Activated CD4-positive, alpha-beta T cell treated with anti-CD3 and anti-CD28 coated beads, Interleukin-2, amount 50 U/mL, for 16 hours (primary cell): ENCODE measurements around the gene NXPE2.
"Not testable (repeated sequence)": the region's sequence is repeated elsewhere in the genome, so short reads cannot be mapped to it uniquely, and the experiment has no call there.

Experiments
- DNase-seq: peaks from one replicate; pipeline ENCODE4 v3.0.0-alpha.2; 2020

NXPE2 gene

DNA sequence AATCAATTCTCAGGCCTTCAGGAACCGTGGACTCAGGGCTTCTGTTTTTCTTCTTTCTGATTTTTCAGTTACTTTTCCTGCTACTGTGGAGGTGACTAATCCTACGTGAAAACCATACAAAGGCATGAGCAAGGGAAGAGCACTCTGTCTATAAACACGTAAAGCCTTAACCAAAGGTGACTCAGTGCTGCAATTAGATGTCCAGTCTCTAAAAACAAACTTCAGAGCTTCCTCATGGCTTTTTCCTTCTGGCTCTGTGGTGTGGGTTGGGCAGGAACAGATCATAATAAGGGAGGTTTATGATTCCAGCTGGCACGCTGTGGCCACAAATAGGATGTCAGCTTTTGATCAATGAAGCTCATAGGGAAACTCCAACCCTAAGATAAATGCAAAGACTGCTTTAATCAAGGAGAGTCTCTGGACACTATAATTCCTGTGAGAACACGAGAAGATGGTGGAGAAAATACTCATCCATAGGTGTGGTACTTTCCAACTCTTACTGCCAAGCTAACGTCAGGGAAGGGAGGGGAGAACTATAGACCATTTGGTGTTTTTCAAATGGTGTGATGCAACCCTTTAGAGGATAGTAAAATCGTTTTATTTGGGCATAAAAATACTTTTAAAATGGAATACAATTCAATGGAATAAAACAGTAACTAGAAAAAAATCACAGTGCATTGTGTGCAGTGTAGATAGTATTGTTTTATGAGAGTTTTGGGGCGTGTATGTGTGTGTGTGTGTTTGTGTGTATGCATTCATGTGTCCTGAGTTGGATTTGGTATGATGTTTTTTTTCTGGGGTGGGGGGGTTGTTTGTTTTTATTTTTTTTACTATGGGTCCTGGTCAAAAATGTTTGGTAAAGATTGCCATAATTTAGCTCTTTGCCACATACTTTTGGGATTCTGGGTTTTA is at the start of gene NXPE2:
Gene NXPE2 (plus strand): TSS at position 403 of the 912 bp plus-strand sequence. CDS start 49 bp downstream, at position 452.
- no peak for DNase-seq

DNA sequence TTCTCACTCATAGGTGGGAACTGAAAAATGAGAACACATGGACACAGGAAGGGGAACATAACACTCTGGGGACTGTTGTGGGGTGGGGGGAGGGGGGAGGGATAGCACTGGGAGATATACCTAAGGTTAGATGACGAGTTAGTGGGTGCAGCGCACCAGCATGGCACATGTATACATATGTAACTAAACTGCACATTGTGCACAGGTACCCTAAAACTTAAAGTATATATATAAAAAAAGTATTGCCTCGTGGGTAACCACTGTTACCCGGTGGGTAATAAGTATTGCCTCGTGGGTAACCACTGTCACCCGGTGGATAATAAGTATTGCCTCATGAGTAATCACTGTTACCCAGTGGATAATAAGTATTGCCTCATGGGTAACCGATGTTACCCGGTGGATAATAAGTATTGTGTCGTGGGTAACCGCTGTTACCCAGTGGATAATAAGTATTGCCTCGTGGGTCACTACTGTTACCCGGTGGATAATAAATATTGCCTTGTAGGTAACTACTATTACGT is 46.8 kb upstream of the NXPE2 start:
- DNase-seq: not testable (repeated sequence)

DNA sequence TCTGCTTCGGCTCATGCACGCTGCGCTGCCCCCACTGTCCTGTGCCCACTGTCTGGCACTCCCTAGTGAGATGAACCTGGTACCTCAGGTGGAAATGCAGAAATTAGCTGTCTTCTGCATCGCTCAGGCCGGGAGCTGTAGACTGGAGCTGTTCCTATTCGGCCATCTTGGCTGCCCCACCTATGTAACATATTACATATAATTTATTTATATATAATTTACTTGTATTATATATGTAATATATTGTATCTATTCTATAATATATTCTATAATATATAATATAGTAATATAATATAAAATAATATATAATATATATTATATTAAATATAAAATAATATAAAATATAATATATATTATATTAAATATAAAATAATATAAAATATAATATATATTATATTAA is 38.9 kb upstream of the NXPE2 start:
- not testable (repeated sequence) for DNase-seq

DNA sequence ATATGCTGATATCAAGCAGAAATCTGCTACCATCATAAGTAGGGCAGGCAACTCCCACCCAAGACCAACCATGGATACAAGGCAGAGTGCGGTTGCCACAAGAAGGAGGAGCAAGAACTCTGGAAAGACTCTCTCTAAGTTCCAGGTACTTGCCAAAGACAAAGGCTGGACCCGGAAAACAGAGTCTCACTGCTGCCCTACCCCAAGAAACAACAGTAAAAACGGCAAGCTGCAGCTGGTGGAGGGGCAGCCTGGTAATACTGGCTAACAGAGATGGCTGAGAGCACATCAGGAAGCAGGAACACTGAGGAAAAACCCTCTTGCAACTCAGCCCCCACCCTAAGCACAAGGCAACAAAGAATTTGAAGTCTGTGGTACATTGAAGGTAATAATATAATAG is 27.7 kb upstream of the NXPE2 start:
- DNase-seq: no peak

DNA sequence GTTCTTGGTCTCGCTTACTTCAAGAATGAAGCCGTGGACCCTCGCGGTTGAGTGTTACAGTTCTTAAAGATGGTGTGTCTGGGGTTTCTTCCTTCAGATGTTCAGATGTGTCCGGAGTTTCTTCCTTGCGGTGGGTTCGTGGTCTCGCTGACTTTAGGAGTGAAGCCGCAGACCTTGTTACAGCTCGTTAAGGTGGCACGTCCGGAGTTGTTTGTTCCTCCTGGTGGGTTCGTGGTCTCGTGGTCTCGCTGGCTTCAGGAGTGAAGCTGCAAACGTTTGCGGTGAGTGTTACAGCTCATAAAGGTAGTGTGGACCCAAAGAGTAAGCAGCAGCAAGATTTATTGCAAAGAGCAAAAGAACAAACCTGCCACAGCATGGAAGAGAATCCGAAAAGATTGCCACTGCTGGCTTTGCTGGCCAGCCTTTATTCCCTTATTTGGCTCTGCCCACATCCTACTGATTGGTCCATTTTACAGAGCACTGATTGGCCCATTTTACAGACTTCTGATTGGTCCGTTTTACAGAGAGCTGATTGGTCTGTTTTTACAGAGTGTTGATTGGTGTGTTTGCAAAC is 27.1 kb upstream of the NXPE2 start:
- DNase-seq: no peak

DNA sequence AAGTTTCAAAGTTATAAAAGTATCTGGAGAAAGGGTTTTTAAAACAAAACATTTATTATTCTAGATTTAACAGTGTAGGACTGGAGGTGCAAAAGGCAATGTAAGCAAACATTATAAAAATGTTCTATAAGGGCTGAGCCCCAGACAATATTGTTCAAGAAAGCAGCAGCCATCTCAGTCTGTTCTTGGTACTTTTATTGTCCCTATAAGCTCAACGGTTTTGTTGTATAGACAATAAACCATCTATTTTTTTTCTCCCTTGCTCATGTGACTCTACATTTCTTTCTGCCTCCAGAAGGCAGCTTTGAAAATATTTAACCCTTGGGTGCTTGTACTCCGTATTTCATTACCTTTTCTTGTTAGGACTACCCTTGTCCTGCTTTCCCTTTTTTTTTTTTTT is 25.2 kb upstream of the NXPE2 start:
- DNase-seq: no peak

DNA sequence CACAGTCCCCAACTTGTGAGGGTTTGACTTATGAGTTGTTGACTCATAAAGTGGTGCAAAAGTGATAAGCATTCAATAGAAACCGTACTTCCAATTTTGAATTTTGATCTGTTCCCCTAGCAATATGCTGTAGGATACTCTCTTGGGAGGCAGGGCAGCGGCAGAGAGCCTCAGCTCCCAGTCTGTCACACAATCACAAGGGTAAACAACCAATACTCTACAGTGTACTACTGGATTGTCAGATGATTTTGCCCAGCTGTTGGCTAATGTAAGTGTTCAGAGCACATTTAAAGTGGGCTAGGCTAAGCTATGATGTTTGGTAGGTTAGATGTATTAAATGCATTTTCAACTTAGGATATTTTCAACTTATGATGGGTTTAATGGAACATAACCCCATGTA is 13.7 kb upstream of the NXPE2 start:
- no peak for DNase-seq

DNA sequence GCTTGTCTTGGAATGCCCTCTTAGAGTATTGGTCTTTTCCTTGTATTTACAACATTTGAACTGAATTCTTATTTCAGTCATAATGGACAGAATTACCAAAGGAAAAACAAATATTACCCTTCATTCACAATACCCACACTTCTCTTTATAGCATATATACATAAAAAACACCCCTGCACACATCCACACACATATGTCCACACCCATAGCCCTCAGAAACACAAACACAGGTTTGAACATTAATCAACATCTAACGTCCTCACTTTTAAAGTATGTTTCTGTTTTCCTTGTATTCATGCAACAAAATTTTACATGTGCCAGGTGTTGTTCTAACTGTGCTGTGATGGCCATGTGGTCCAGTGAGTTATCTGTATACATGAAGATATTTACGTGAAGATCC is 11.6 kb upstream of the NXPE2 start:
- no peak for DNase-seq

DNA sequence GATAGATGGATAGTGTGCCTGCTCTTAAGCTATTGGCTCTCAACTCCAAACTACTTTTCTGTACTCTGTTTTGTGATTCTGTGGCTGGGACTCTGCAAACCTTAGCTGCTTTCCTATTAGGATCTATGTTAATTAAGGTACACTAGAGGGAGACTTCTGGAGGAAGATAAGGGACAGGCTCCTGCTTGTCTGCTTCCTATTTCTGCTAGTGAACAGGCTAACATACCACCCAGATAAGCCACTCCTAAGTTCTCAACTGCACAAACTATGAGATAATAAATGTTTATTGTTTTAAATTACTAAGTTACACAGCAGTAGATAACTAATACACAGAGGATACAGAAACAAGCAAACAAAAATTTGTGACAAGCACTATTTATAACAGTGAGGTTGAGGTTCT is 10.2 kb upstream of the NXPE2 start:
- DNase-seq: no peak

DNA sequence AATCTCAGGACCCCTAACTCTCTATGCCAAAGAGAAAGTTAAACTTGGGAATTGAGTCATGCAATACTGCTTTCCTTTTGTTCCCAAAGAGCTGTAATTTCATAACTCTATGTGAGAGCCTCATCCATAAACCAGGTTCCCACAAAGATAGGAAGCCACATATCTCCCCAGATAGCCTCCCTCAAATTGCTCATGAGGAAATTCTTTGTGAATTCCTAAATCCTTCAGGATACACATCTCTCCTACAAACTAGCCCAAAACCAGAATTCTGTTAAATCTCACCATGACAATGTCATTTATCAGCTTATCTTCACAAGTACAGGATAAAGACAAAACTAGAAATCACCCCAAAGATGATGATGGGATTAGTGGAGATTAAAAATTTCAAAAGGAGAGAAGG is 4.7 kb upstream of the NXPE2 start:
- DNase-seq: no peak

DNA sequence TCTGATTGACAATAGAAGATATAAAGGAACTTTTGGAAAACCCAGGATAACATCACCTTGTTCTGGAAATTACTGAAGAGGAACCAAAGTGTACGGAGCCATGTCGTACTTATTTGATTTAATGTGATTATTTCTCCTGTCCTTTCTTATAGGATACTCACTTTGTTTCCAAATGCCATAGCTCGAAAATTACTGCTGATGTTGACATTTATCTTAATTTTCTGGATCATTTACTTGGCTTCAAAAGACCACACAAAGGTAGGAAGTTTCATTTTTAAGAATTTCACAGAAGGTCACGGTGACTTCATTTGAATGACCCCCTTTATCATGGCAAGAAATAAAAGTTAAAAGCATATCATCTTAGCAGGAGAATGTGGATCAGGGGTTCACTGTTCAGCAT is 1.2 kb downstream of the NXPE2 start:
- DNase-seq: no peak

DNA sequence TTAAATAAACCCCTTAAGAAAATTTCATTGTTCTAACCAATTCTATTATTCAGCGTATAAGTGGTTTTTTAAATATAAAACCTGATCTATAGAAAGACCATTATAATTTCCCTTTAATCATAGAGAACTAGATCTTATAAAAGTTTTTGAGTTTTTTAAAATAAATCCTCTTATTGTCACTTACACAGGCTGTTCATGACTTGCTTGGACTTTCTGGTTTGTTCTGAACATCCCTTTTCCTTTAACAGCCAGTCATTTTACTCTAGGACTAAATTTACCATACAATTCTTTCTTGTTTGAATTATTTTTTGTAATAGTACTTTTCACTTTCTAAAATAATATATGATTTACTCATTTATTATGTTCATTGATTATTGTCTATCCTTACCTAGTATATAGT is 4.7 kb downstream of the NXPE2 start:
- DNase-seq: no peak

DNA sequence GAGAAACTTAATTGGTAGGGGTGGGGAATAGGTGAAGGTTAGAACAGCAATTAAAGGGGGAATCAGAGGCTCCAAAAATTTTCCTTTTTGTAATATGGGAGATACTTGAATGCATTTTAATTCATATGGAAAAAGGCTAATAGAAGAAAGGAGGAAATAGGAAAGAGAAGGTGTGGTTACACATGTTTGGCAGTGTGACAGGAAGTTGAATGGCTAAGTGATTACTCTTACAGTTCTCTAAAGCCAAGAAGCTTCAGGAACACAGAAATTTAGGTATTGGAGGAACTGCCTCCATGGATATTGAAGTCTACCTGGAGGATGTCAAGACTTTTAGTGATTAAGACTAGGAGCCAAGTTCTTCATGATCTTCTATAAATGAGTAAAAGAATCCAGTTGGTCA is 6.3 kb downstream of the NXPE2 start:
- no peak for DNase-seq

DNA sequence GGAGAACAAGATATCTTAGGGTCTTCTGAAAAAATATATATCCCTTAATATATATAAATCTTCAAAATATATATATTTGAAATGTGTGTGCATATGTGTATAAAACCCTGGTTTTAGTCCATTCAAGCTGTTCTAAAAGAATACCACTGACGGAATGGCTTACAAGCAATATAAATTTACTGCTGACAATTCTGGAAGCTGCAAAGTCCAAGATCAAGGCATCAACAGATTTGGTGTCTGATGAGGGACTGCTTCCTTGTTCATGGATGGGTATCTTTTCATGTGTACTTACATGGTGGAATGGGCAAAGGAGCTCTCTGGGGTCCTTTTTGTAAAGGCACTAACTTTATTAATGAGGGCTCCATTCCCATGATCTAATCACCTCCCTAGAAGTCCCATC is 6.8 kb downstream of the NXPE2 start:
- DNase-seq: no peak

DNA sequence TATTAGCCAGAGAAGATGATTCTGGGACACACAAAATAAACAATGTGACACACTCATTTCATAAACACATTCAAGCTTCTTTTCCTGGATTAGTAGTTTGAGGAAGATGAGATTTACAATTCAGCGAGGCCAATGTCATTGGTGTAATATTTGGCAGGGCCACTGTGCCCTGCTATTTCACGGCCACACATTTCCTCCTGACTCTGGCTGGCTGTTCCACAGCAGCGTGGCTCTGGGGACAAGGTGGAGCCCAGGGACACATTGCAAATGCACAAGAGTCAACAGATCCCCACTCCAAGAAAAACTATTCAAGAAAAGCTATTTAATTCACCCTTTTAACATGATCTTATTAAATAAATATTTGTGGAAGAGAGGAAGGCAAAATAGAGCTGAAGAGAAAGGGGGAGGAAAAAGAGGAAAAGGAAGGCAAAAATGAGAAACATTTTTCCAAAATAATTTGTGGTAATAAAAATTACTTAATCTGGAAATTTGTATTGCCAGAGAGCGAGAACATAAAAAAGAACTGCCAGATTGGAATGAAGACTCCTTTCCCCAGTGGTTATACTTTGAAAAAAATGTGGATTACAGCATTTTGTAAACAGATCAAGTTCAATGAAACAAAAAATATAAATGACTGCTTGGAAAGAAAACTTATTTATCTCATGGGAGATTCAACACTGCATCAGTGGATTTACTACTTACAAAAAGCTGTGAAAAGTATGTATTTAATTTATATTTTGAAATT is 27.1 kb downstream of the NXPE2 start:
- DNase-seq: no peak

DNA sequence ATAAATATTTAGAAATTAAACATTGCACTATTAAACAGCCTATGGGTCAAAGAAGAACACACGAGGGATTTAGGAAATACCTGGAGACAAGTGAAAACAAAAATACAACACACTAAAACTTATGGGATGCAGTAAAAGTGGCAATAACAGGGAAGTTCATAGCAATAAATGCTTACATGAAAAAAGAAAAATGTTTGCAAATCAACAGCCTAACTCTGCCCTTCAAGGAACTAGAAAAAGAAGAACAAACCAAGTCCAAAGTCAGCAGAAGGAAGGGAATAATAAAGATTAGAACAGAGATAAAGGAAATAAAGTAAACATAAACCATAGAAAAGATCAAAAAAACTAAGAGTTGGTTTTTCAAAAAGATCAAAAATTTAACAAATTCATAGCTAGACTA is 31.6 kb downstream of the NXPE2 start:
- no peak for DNase-seq

DNA sequence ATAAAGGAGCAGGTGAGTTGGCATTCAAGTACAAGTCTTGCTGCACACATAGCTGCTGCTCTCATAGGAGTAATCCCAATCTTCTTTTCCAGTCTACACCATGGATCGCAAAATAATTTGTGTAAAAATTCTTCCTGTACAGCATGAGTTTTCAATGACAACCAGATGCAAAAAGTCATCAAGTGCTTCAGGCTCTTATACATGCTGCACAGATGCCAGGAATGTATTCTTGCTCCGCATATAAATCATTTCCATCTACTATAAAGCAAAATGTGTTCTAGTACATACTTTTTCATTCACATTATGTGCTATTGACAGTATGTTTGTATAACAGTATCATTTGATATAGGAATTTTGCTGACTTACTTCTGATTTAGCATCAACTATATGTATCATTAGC is 35.4 kb downstream of the NXPE2 start:
- no peak for DNase-seq

DNA sequence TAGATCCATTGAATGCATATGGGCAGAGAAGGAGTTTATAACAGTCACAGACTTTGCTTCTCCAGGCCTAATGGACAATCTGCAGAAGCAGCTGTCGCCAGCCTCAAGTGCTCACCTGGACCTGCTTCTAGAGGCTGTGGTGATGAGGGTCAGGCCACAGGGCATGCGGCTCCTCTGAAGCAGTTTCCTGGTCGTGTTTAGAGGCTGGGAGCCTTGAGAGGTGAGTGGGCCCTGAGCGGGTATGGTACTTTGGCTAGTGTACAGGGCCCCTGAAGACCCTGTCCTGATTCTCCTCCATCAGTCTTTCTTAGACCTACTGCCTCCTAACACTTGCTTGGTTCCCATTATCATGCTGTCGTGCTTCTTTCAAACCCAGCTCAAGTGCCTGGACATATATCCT is 41.2 kb downstream of the NXPE2 start:
- DNase-seq: no peak

DNA sequence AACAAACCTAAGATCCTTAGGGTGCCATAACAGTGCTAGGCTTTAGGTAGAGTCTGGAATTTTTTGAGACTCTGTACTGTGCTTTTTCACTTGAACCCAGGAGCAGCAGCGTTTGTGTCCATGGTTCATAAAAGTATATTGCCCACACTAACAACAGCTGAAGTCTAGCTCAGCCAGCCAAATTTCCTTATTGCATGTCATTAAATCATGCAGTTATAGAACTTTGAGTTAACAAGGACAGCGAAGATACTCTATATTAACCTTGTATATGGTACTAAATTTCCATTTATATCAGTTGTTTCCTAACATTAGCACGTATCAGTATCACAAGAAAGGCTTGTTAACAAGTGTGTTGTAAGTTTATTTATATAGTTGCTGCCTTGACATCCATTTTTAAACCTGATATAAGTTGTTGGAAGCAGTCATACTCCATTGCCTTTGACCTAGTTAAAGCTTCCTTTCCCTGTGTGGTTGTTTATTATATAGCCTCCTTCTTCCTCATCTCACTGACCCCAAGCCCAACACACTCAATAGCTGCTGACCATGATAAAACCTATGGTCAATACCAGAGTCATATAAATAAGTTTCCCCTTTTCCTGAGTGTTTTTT is 46.7 kb downstream of the NXPE2 start:
- DNase-seq: no peak

DNA sequence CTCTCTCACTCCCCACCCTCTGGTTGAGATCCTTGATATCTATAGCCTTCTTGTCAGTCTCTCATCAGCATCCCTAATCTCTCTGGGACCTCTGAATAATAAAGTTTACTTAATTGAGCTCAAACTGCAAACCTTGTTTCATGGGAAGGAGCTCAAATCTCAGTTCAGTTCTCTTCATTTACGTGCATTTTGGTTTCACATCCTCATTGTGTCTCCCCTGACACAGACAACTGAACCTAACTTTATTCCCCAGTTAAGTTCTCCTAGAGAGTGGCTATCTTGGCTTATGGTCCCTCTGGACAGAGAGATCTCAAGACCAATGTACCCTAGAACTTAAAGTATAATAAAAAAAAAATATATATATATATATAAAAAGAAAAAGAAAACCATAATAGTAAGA is 47.3 kb downstream of the NXPE2 start:
- DNase-seq: no peak

DNA sequence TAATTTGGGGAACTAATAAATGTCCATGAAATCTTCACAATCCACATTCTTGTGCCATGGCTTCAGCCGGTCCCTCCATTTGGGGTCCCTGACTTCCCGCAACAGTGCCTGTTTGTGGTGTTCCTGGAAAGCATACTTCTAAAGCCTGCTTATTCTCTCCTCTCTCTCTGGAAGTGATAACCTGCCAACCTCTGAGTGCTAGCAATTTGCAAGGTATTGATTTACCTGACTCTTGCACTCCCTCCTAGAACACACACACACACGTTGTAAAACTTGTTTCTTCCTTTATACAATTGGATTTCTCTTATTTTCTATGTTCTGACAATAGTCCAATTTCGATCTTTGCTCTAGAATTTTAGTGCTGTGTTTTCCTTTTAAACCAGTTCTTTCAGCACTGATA is 58.5 kb downstream of the NXPE2 start:
- DNase-seq: no peak

DNA sequence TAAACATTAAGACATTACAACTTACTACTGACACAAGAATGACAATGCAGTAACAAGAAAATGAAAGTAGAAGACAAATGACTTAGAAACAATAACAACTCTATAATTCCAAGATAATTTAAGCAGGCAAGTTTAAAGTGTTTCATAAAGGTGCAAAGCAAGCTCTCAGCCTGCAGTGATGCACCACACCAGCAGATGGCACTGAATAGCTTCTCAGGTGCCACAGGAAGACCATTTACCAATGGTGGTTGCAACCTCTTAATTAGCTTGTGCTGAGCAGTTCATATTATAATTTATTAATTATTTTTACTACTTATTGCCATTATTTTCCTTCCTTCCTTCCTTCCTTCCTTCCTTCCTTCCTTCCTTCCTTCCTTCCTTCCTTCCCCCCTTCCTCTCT is 60.6 kb downstream of the NXPE2 start:
- peak; percentile 45 for DNase-seq

DNA sequence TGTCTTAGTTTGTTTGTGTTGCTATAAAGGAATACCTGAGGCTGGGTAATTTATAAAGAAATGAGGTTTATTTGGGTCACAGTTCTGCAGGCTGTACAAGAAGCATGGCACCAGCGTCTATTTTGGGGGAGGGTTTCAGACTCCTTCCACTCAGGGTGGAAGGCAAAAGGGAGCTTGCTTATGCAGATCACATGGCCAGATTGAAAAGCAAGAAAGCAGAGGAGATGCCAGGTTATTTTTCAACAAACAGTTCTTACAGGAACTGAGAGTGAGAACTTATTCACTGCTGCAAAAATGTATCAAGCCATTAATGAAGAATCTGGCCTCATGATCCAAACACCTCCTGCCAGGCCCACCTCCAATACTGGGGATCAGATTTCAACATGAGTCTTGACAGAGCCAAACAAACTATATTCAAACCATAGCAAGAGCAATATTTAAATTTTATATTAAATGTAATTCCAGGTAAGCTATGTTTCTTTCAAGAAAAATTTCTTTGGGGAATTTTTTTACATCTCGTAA is 66.9 kb downstream of the NXPE2 start:
- DNase-seq: no peak
